Caco-2 (cell line): ENCODE measurements around the gene PECR. TPM values are rescaled to one million over a fixed set of nuclear protein-coding genes. Genes with fewer than 3 reads are reported as not detected.

Source experiments
- BruUV-seq: library from RNA; stranded (reverse); fragments of 400-500 nt; replicated peaks from 2 replicates; lab custom pipeline; 2021; lab: Mats Ljungman, UMichigan
- CTCF ChIA-PET: fragments of 300-600 bp; sonication (Branson Sonifier 250); formaldehyde crosslinking; loops from one replicate; lab custom pipeline; 2022; ENCODE audit warnings: antibody characterized with exemption; lab: Charles Lee
- POLR2A ChIA-PET: fragments of 300-600 bp; sonication (Branson Sonifier 250); formaldehyde crosslinking; loops from one replicate; lab custom pipeline; 2022; ENCODE audit warnings: antibody characterized with exemption; lab: Charles Lee
- DNase-seq, 2 experiments: peaks; one replicate each; pipeline versions ENCODE4 v3.0.0 to v3.0.0-alpha.2; 2020 to 2022
- H3K27me3 ChIP-seq: replicated peaks from 2 replicates; pipeline ENCODE4 v1.6.0; 2011; ENCODE audit warnings: low read length; ENCODE audit not compliant: control insufficient read depth, insufficient read depth
- H3K36me3 ChIP-seq: 2 replicates; pipeline ENCODE4 v1.5.1; 2011; ENCODE audit warnings: low read length; ENCODE audit not compliant: control insufficient read depth, insufficient read depth
- H3K4me1 ChIP-seq: fragments of 250-450 bp; sonication (Bioruptor Pico); 2 replicates; pipeline ENCODE4 v1.5.1; 2020; ENCODE audit warnings: mild to moderate bottlenecking
- H3K4me3 ChIP-seq: 2 replicates; pipeline ENCODE4 v1.5.1; 2011; ENCODE audit warnings: low read depth, mild to moderate bottlenecking, control low read depth, low read length
- H3K9me3 ChIP-seq: fragments of 250-450 bp; sonication (Bioruptor Pico); 2 replicates; pipeline ENCODE4 v1.5.1; 2020; ENCODE audit warnings: mild to moderate bottlenecking, moderate library complexity
- H3K27ac Mint-ChIP-seq: one replicate; pipeline ENCODE4 v1.8.0; 2022; ENCODE audit warnings: mixed read lengths; ENCODE audit not compliant: unreplicated experiment
- H3K27me3 Mint-ChIP-seq: one replicate; pipeline ENCODE4 v1.8.0; 2022; ENCODE audit warnings: mixed read lengths; ENCODE audit not compliant: insufficient read depth, unreplicated experiment
- H3K36me3 Mint-ChIP-seq: one replicate; pipeline ENCODE4 v1.8.0; 2022; ENCODE audit warnings: mild to moderate bottlenecking, mixed read lengths; ENCODE audit not compliant: insufficient read depth, unreplicated experiment
- H3K4me1 Mint-ChIP-seq: one replicate; pipeline ENCODE4 v1.8.0; 2022; ENCODE audit warnings: low read depth, mixed read lengths; ENCODE audit not compliant: unreplicated experiment
- H3K4me3 Mint-ChIP-seq: one replicate; pipeline ENCODE4 v1.8.0; 2022; ENCODE audit warnings: mild to moderate bottlenecking, moderate library complexity, mixed read lengths; ENCODE audit not compliant: unreplicated experiment
- H3K9me3 Mint-ChIP-seq: one replicate; pipeline ENCODE4 v1.8.0; 2022; ENCODE audit warnings: mixed read lengths; ENCODE audit not compliant: unreplicated experiment
- intact Hi-C: fragments of 100-400 bp; cut with micrococcal nuclease; formaldehyde crosslinking; loops from one replicate; pipeline ENCODE4 v1.10.0; 2022; ENCODE audit not compliant: unreplicated experiment
- total RNA-seq: library from RNA; stranded (reverse); gene quantifications from 2 replicates; pipeline ENCODE4 v1.2.3, GENCODE V29; 2022
- TF ChIP-seq, protein P1 (sequence below), 2 experiments: fragments of 200-600 bp in 1 of 2; IDR thresholded peaks; 1 replicate in 1 of 2; 2 replicates in 1 of 2; pipeline versions ENCODE4 v1.5.1 to v1.8.0; 2011 to 2022; ENCODE audit warnings: antibody characterized with exemption in 1 of 2, control low read depth in 1 of 2, inconsistent platforms in 1 of 2, low read depth in 1 of 2, low read length in 1 of 2, mild to moderate bottlenecking in 1 of 2, moderate library complexity in 1 of 2; ENCODE audit not compliant: insufficient read depth in 1 of 2, severe bottlenecking in 1 of 2, unreplicated experiment in 1 of 2

PECR gene
- total RNA-seq, 1 experiment from 2014 or later: 42.0 TPM

DNA sequence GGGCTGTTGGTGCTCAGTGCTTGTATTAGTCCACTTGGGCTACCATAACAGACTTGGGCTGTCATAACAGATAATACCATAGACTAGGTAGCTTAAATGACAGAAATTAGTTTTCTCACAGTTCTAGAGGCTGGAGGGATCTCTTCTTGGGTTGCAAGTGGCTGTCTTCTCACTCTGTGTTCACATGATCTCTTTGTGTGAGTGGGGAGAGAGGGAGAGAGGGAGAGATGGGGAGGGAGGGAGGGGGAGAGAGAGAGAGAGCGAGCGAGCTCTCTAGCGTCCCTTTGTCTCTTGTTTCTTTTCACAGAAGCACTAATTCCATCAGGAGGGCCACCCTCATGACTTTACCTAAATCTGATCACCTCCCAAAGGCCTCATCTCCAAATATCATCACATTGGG is 23.1 kb upstream of the PECR start:
- H3K4me3 Mint-ChIP-seq: no peak overlapping the region
- no TSS peak for BruUV-seq
- Histone ChIP-seq H3K4me3 (no peak overlapping the region), H3K27me3 (no peaks in the 10 kb centered on the region), H3K4me1 (peaks cover 10% of the 10 kb centered on the region; the same call in 1 of the 2 replicates), H3K9me3 (no peaks in the 10 kb centered on the region), H3K36me3 (no peaks in the 10 kb centered on the region)
- ChIA-PET CTCF (interaction anchor here (1.0 kb wide), 1 partner anchor 10 kb away, joined by 3 read pairs; no protein-coding TSS in a partner anchor), POLR2A (no interaction called here)
- H3K27ac Mint-ChIP-seq: no peak overlapping the region
- no peaks in the 10 kb centered on the region for H3K27me3 Mint-ChIP-seq
- intact Hi-C loops: no loop called here
- peaks cover 13% of the 10 kb centered on the region for H3K36me3 Mint-ChIP-seq
- H3K9me3 Mint-ChIP-seq: no peaks in the 10 kb centered on the region
- DNase-seq: no peak
- no peaks in the 10 kb centered on the region for H3K4me1 Mint-ChIP-seq
- TF ChIP-seq, protein P1, sequence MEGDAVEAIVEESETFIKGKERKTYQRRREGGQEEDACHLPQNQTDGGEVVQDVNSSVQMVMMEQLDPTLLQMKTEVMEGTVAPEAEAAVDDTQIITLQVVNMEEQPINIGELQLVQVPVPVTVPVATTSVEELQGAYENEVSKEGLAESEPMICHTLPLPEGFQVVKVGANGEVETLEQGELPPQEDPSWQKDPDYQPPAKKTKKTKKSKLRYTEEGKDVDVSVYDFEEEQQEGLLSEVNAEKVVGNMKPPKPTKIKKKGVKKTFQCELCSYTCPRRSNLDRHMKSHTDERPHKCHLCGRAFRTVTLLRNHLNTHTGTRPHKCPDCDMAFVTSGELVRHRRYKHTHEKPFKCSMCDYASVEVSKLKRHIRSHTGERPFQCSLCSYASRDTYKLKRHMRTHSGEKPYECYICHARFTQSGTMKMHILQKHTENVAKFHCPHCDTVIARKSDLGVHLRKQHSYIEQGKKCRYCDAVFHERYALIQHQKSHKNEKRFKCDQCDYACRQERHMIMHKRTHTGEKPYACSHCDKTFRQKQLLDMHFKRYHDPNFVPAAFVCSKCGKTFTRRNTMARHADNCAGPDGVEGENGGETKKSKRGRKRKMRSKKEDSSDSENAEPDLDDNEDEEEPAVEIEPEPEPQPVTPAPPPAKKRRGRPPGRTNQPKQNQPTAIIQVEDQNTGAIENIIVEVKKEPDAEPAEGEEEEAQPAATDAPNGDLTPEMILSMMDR (IDR thresholded peaks at IDR 0.05; ENCODE audit: insufficient read depth in 1 of 2, low read depth in 1 of 2, low read length in 1 of 2, severe bottlenecking in 1 of 2, unreplicated experiment in 1 of 2): no peak

DNA sequence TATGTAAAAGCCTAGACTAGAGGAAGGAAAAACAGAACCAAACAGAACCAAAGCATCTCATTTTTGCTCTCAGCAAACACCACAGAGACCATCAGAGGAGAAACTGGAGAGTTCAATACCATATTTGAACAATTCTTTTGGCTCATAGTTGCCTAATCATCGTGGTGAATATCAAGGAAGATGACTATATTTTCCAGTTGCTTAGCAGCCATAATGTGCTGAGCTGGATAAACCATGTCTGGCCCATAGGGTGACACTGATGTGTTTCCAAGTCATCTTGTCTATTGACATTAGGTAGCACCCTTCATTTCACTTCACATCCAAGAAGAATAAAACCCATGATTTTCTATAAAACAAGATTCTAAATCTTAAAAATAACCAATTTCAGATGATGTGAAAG is 21.6 kb upstream of the PECR start:
- Mint-ChIP-seq H3K9me3 (no peaks in the 10 kb centered on the region), H3K4me1 (no peaks in the 10 kb centered on the region), H3K4me3 (no peak overlapping the region), H3K36me3 (no peaks in the 10 kb centered on the region), H3K27me3 (no peaks in the 10 kb centered on the region), H3K27ac (no peak overlapping the region)
- POLR2A ChIA-PET: no interaction called here
- intact Hi-C loops: no loop called here
- no peak for DNase-seq
- no peaks in the 10 kb centered on the region for H3K9me3 ChIP-seq
- peaks cover 14% of the 10 kb centered on the region; the same call in 1 of the 2 replicates for H3K4me1 ChIP-seq
- no peak overlapping the region for H3K4me3 ChIP-seq
- H3K36me3 ChIP-seq: no peaks in the 10 kb centered on the region
- CTCF ChIA-PET: no interaction called here
- BruUV-seq: no TSS peak
- H3K27me3 ChIP-seq: no peaks in the 10 kb centered on the region
- TF ChIP-seq, protein P1 (IDR thresholded peaks at IDR 0.05; ENCODE audit: insufficient read depth in 1 of 2, low read depth in 1 of 2, low read length in 1 of 2, severe bottlenecking in 1 of 2, unreplicated experiment in 1 of 2): no peak

DNA sequence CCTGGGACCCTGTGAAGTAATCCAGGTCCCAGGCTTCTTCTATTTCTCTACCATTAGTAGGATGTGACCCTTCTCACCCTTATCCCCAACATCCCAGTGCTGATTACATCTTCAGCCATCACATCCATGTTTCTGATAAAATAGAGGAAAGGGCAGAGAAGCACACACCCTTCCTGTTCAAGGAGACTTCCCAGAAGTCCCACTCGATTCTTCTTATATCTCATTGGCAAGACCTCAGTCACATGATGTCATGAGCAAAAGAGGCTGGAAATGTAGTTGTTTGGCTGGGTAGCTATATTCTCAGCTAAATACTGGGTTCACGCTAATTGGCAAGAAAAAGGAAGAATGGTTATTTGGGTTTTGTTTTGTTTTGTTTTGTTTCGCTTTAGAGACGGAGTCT is 19.5 kb upstream of the PECR start:
- intact Hi-C loops: no loop called here
- Mint-ChIP-seq H3K27me3 (no peaks in the 10 kb centered on the region), H3K9me3 (no peaks in the 10 kb centered on the region), H3K4me1 (no peaks in the 10 kb centered on the region), H3K4me3 (no peak overlapping the region), H3K27ac (no peak overlapping the region), H3K36me3 (no peaks in the 10 kb centered on the region)
- no TSS peak for BruUV-seq
- Histone ChIP-seq H3K36me3 (no peaks in the 10 kb centered on the region), H3K4me3 (no peak overlapping the region), H3K4me1 (0 out of 2 replicates have a peak, but pooled peaks cover 7% of the 10 kb centered on the region), H3K27me3 (no peaks in the 10 kb centered on the region), H3K9me3 (no peaks in the 10 kb centered on the region)
- TF ChIP-seq, protein P1 (IDR thresholded peaks at IDR 0.05; ENCODE audit: insufficient read depth in 1 of 2, low read depth in 1 of 2, low read length in 1 of 2, severe bottlenecking in 1 of 2, unreplicated experiment in 1 of 2): no peak
- POLR2A ChIA-PET: no interaction called here
- no peak for DNase-seq
- CTCF ChIA-PET: no interaction called here
